IPS-20b (cell line): ENCODE data around the gene HOXC12.

ENCODE experiments used
- H3K27ac ChIP-seq: one replicate; pipeline ENCODE4 v1.5.1; 2013; ENCODE audit warnings: low read length
- H3K27me3 ChIP-seq: 2 replicates; pipeline ENCODE4 v1.6.1; 2013; ENCODE audit warnings: mild to moderate bottlenecking, low read length, inconsistent platforms; ENCODE audit not compliant: insufficient read depth
- H3K36me3 ChIP-seq: 2 replicates; pipeline ENCODE4 v1.6.1; 2013; ENCODE audit warnings: low read depth, mild to moderate bottlenecking, inconsistent platforms, low read length, moderate library complexity; ENCODE audit not compliant: insufficient read depth
- H3K4me1 ChIP-seq: 2 replicates; pipeline ENCODE4 v1.6.1; 2013; ENCODE audit warnings: mild to moderate bottlenecking, control low read depth, inconsistent platforms, low read length, moderate library complexity; ENCODE audit not compliant: insufficient read depth
- H3K4me3 ChIP-seq: 2 replicates; pipeline ENCODE4 v1.5.1; 2013; ENCODE audit warnings: mild to moderate bottlenecking, low read length, inconsistent platforms
- H3K9ac ChIP-seq: 2 replicates; pipeline ENCODE4 v1.6.1; 2013; ENCODE audit warnings: low read depth, mild to moderate bottlenecking, inconsistent platforms, low read length, moderate library complexity
- H3K9me3 ChIP-seq: 2 replicates; pipeline ENCODE4 v1.6.1; 2013; ENCODE audit warnings: mild to moderate bottlenecking, low read depth, low read length, inconsistent platforms; ENCODE audit not compliant: insufficient read depth

The HOXC12 gene

GRCh38 chr12:53983950-53984572 lies 29.4 kb downstream of the HOXC12 start:
- H3K4me3 ChIP-seq: no peak overlapping the region
- no peak overlapping the region for H3K9ac ChIP-seq
- no peak overlapping the region for H3K27ac ChIP-seq
- peaks cover 15% of the 10 kb centered on the region; the same call in 1 of the 2 replicates for H3K9me3 ChIP-seq
- no peaks in the 10 kb centered on the region for H3K36me3 ChIP-seq
- H3K27me3 ChIP-seq: peaks cover 100% of the 10 kb centered on the region
- H3K4me1 ChIP-seq: no peaks in the 10 kb centered on the region

- no peak within 1 kb of the TSS for H3K9ac ChIP-seq
- H3K4me3 ChIP-seq: no peak within 1 kb of the TSS
- H3K27ac ChIP-seq: no peak within 1 kb of the TSS
- H3K9me3 ChIP-seq: peaks cover 15% of the 10 kb centered on the region; the same call in 1 of the 2 replicates
- H3K36me3 ChIP-seq: no peaks in the 10 kb centered on the region
- H3K4me1 ChIP-seq: no peaks in the 10 kb centered on the region
- peaks cover 100% of the 10 kb centered on the region for H3K27me3 ChIP-seq
Observed at GRCh38 chr12:53984901-53985691, 30.4 kb downstream of the HOXC12 start, which contains the start of gene HOXC10. TSS of gene HOXC10 (plus strand) at chr12:53985146. CDS start at chr12:53985260, 114 bp downstream.

GRCh38 chr12:53985692-53985993 lies 30.9 kb downstream of the HOXC12 start:
- peaks cover 100% of the 10 kb centered on the region for H3K27me3 ChIP-seq
- H3K4me1 ChIP-seq: no peaks in the 10 kb centered on the region
- no peak overlapping the region for H3K9ac ChIP-seq
- no peaks in the 10 kb centered on the region for H3K36me3 ChIP-seq
- H3K27ac ChIP-seq: no peak overlapping the region
- H3K4me3 ChIP-seq: no peak overlapping the region
- H3K9me3 ChIP-seq: peaks cover 15% of the 10 kb centered on the region; the same call in 1 of the 2 replicates

GRCh38 chr12:53985994-53986685 lies 31.4 kb downstream of the HOXC12 start:
- Histone ChIP-seq H3K27me3 (peaks cover 100% of the 10 kb centered on the region), H3K9me3 (peaks cover 15% of the 10 kb centered on the region; the same call in 1 of the 2 replicates), H3K4me3 (no peak overlapping the region), H3K9ac (no peak overlapping the region), H3K4me1 (no peaks in the 10 kb centered on the region), H3K27ac (no peak overlapping the region), H3K36me3 (no peaks in the 10 kb centered on the region)

- H3K36me3 ChIP-seq: no peaks in the 10 kb centered on the region
- H3K9ac ChIP-seq: no peak overlapping the region
- peaks cover 15% of the 10 kb centered on the region; the same call in 1 of the 2 replicates for H3K9me3 ChIP-seq
- no peak overlapping the region for H3K27ac ChIP-seq
- H3K4me3 ChIP-seq: no peak overlapping the region
- no peaks in the 10 kb centered on the region for H3K4me1 ChIP-seq
- peaks cover 100% of the 10 kb centered on the region for H3K27me3 ChIP-seq
Observed at GRCh38 chr12:53986686-53987483, 32.2 kb downstream of the HOXC12 start.

- H3K9ac ChIP-seq: no peak overlapping the region
- H3K27me3 ChIP-seq: peaks cover 100% of the 10 kb centered on the region
- no peaks in the 10 kb centered on the region for H3K36me3 ChIP-seq
- H3K27ac ChIP-seq: no peak overlapping the region
- H3K4me3 ChIP-seq: no peak overlapping the region
- peaks cover 15% of the 10 kb centered on the region; the same call in 1 of the 2 replicates for H3K9me3 ChIP-seq
- H3K4me1 ChIP-seq: no peaks in the 10 kb centered on the region
Observed at GRCh38 chr12:53987787-53988230, 33.1 kb downstream of the HOXC12 start.

- H3K9ac ChIP-seq: no peak overlapping the region
- H3K36me3 ChIP-seq: no peaks in the 10 kb centered on the region
- H3K9me3 ChIP-seq: peaks cover 12% of the 10 kb centered on the region; the same call in 1 of the 2 replicates
- H3K27ac ChIP-seq: no peak overlapping the region
- H3K4me1 ChIP-seq: no peaks in the 10 kb centered on the region
- H3K4me3 ChIP-seq: no peak overlapping the region
- peaks cover 100% of the 10 kb centered on the region for H3K27me3 ChIP-seq
Observed at GRCh38 chr12:53988541-53989226, 34.0 kb downstream of the HOXC12 start.

- Histone ChIP-seq H3K4me3 (no peak overlapping the region), H3K27ac (no peak overlapping the region), H3K9ac (no peak overlapping the region), H3K27me3 (peaks cover 100% of the 10 kb centered on the region), H3K9me3 (peaks cover 12% of the 10 kb centered on the region; the same call in 1 of the 2 replicates), H3K36me3 (no peaks in the 10 kb centered on the region), H3K4me1 (no peaks in the 10 kb centered on the region)
Observed at GRCh38 chr12:53989227-53990113, 34.8 kb downstream of the HOXC12 start.

- Histone ChIP-seq H3K27ac (no peak overlapping the region), H3K4me3 (no peak overlapping the region), H3K9ac (no peak overlapping the region), H3K36me3 (no peaks in the 10 kb centered on the region), H3K9me3 (peaks cover 6% of the 10 kb centered on the region; the same call in 1 of the 2 replicates), H3K4me1 (no peaks in the 10 kb centered on the region), H3K27me3 (peaks cover 100% of the 10 kb centered on the region)
Observed at GRCh38 chr12:53990311-53991076, 35.8 kb downstream of the HOXC12 start.
